Nephron progenitor cell (in vitro differentiated cells): ENCODE results near the gene FAM13A.

Experiments
- DNase-seq: peaks from one replicate; pipeline ENCODE4 v3.0.0; 2021
- H3K27ac Mint-ChIP-seq: 2 replicates; pipeline ENCODE4 v1.8.0; 2021; ENCODE audit warnings: mild to moderate bottlenecking, moderate library complexity, mixed read lengths
- H3K27me3 Mint-ChIP-seq: 2 replicates; pipeline ENCODE4 v1.8.0; 2021; ENCODE audit warnings: mild to moderate bottlenecking, low read depth, mixed read lengths; ENCODE audit not compliant: poor library complexity
- H3K36me3 Mint-ChIP-seq: 2 replicates; pipeline ENCODE4 v1.8.0; 2021; ENCODE audit warnings: low read depth, mixed read lengths
- H3K4me1 Mint-ChIP-seq: 2 replicates; pipeline ENCODE4 v1.8.0; 2021; ENCODE audit warnings: mixed read lengths
- H3K4me3 Mint-ChIP-seq: 2 replicates; pipeline ENCODE4 v1.8.0; 2021; ENCODE audit warnings: mild to moderate bottlenecking, moderate library complexity, mixed read lengths
- H3K9me3 Mint-ChIP-seq: 2 replicates; pipeline ENCODE4 v1.8.0; 2021; ENCODE audit warnings: mild to moderate bottlenecking, moderate library complexity, mixed read lengths
- CTCF ChIP-seq: fragments of 200-600 bp; sonication (generic); IDR thresholded peaks from 2 replicates; pipeline ENCODE4 v1.5.0; 2021; ENCODE audit warnings: antibody characterized with exemption

Gene FAM13A

GRCh38 chr4:89049853-89050252, 7.1 kb downstream of the FAM13A start:
- DNase-seq, result no peak
- H3K36me3 Mint-ChIP-seq, result peaks cover 81% of the 10 kb centered on the region
- H3K9me3 Mint-ChIP-seq, result peaks cover 49% of the 10 kb centered on the region
- H3K4me3 Mint-ChIP-seq, result no peak overlapping the region
- TF ChIP-seq CTCF, result no peak
- H3K27me3 Mint-ChIP-seq, result no peaks in the 10 kb centered on the region
- peaks cover 24% of the 10 kb centered on the region for H3K4me1 Mint-ChIP-seq
- H3K27ac Mint-ChIP-seq, result no peak overlapping the region

GRCh38 chr4:89048906-89049601, 7.9 kb downstream of the FAM13A start:
- Mint-ChIP-seq H3K36me3 (peaks cover 89% of the 10 kb centered on the region), H3K27ac (no peak overlapping the region), H3K9me3 (peaks cover 57% of the 10 kb centered on the region), H3K4me3 (no peak overlapping the region), H3K27me3 (no peaks in the 10 kb centered on the region), H3K4me1 (peaks cover 16% of the 10 kb centered on the region)
- no peak for DNase-seq
- no peak for TF ChIP-seq CTCF

- Mint-ChIP-seq H3K27ac (no peak overlapping the region), H3K9me3 (peaks cover 32% of the 10 kb centered on the region), H3K4me1 (no peaks in the 10 kb centered on the region), H3K36me3 (peaks cover 89% of the 10 kb centered on the region), H3K27me3 (no peaks in the 10 kb centered on the region), H3K4me3 (no peak overlapping the region)
- no peak for TF ChIP-seq CTCF
- DNase-seq, result no peak
Measured at GRCh38 chr4:89044147-89044900, 12.7 kb downstream of the FAM13A start.

GRCh38 chr4:89042055-89042454, 14.9 kb downstream of the FAM13A start:
- H3K4me3 Mint-ChIP-seq, result no peak overlapping the region
- peaks cover 89% of the 10 kb centered on the region for H3K36me3 Mint-ChIP-seq
- no peak overlapping the region for H3K27ac Mint-ChIP-seq
- H3K4me1 Mint-ChIP-seq, result no peaks in the 10 kb centered on the region
- H3K9me3 Mint-ChIP-seq, result peaks cover 35% of the 10 kb centered on the region
- DNase-seq, result no peak
- no peaks in the 10 kb centered on the region for H3K27me3 Mint-ChIP-seq
- no peak for TF ChIP-seq CTCF

- TF ChIP-seq CTCF, result no peak
- Mint-ChIP-seq H3K36me3 (peaks cover 90% of the 10 kb centered on the region), H3K9me3 (peaks cover 48% of the 10 kb centered on the region), H3K4me3 (no peak overlapping the region), H3K27ac (no peak overlapping the region), H3K4me1 (no peaks in the 10 kb centered on the region), H3K27me3 (no peaks in the 10 kb centered on the region)
- no peak for DNase-seq
Measured at GRCh38 chr4:89039730-89040338, 17.2 kb downstream of the FAM13A start.
